ENCODE measurements around the gene IL10RB. TPM values are rescaled to one million over a fixed set of nuclear protein-coding genes. Genes with fewer than 3 reads are reported as not detected.
A peak's percentile ranks its signal among the peaks of the same experiment; 100 is the strongest.

Gene IL10RB
- total RNA-seq, 4 donors from 2014 or later = 11.4 to 17.1 (median 14.0) TPM

DNA sequence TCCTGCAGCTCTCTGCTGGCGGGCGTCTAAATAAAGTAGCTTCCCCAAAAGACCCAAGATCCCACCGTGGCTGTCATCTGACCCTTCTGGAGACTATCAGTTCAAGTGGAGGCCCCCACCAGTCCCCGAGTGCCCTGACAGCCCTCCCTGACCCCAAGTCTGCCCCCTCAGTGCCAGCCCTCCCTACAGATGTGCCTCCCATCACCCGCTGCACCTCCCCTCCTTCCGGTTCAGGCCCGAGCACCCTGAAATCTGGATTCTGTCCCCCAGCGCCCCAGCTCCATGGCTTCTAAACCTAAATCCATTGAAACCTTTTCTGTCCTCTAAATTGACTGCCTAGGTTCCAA lies 595 bp downstream of the IL10RB start:
- Histone ChIP-seq H3K9me3 (no peaks in the 10 kb centered on the region), H3K36me3 (peaks cover 0 to 4% of the 10 kb centered on the region in 2 donors), H3K4me1 (peaks cover 17 to 28% of the 10 kb centered on the region in 2 donors), H3K27ac (peak overlapping the region; percentile 82 to 84 (median 83)), H3K27me3 (no peaks in the 10 kb centered on the region), H3K4me3 (peak overlapping the region; percentile 73 to 91 (median 86))
- in situ Hi-C loops (cut with MboI; ENCODE audit: low sequenced_read_pairs in 4 of 4) (no loop called here), intact Hi-C loops (cut with DNase I; ENCODE audit: low total_unique reads) (loop anchor here (1.0 to 5.0 kb wide), 4 partner anchors 37 to 181 kb away; partner anchors contain the start of genes IFNAR1 and IFNAR2)
- DNase-seq (no peak), ATAC-seq (no peak)
- TF ChIP-seq, protein P1, sequence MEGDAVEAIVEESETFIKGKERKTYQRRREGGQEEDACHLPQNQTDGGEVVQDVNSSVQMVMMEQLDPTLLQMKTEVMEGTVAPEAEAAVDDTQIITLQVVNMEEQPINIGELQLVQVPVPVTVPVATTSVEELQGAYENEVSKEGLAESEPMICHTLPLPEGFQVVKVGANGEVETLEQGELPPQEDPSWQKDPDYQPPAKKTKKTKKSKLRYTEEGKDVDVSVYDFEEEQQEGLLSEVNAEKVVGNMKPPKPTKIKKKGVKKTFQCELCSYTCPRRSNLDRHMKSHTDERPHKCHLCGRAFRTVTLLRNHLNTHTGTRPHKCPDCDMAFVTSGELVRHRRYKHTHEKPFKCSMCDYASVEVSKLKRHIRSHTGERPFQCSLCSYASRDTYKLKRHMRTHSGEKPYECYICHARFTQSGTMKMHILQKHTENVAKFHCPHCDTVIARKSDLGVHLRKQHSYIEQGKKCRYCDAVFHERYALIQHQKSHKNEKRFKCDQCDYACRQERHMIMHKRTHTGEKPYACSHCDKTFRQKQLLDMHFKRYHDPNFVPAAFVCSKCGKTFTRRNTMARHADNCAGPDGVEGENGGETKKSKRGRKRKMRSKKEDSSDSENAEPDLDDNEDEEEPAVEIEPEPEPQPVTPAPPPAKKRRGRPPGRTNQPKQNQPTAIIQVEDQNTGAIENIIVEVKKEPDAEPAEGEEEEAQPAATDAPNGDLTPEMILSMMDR (IDR thresholded peaks at IDR 0.05 in 4 of 5, conservative IDR thresholded peaks at IDR 0.05 in 1 of 5) = no peak
- TF ChIP-seq POLR2A (IDR thresholded peaks at IDR 0.05) = no peak

DNA sequence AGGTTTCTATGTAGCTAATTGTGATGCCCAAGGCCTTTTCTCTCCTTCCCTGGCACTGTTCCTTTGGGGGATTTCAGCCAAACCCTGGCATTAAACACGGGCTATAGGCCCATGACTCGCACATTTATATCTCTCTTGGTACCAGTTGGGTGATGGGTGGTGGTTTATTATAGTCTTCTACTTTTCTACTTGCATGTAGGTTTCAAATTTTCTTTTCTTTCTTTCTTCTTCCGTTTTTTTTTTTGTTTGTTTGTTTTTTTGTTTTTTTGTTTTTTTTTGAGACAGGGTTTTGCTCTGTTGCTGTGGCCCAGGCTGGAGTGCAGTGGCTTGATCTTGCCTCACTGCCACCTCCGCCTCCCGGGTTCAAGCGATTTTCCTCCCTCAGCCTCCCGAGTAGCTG lies 1.1 kb downstream of the IL10RB start:
- Histone ChIP-seq H3K36me3 (peaks cover 0 to 4% of the 10 kb centered on the region in 2 donors), H3K4me3 (peak overlapping the region; percentile 73 to 91 (median 86)), H3K4me1 (peaks cover 17 to 28% of the 10 kb centered on the region in 2 donors), H3K27me3 (no peaks in the 10 kb centered on the region), H3K9me3 (no peaks in the 10 kb centered on the region), H3K27ac (peak overlapping the region; percentile 82 to 84 (median 83))
- in situ Hi-C loops (cut with MboI; ENCODE audit: low sequenced_read_pairs in 4 of 4) (no loop called here), intact Hi-C loops (cut with DNase I; ENCODE audit: low total_unique reads) (loop anchor here (2.0 to 5.0 kb wide), 3 partner anchors 58 to 180 kb away; partner anchors contain the start of gene IFNAR1)
- ATAC-seq (no peak), DNase-seq (no peak)
- TF ChIP-seq POLR2A (IDR thresholded peaks at IDR 0.05) = no peak
- TF ChIP-seq, protein P1 (IDR thresholded peaks at IDR 0.05 in 4 of 5, conservative IDR thresholded peaks at IDR 0.05 in 1 of 5) = no peak

DNA sequence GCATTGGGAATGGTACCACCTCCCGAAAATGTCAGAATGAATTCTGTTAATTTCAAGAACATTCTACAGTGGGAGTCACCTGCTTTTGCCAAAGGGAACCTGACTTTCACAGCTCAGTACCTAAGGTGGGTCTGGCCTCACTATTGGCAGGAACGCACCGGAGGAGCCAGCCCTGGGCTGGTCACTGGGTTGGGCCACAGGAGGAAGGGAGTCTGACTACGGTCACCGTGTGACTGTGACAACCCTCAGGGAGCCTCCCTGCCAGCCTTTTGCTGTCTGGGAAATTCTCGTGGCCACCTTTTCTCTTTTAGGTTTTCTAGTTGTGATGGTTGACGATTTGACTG lies 2.2 kb downstream of the IL10RB start:
- H3K36me3 ChIP-seq = peaks cover 0 to 2% of the 10 kb centered on the region in 2 donors
- H3K27ac ChIP-seq = peak overlapping the region in 3 of 4 donors; percentile 3 to 83 (median 35)
- no peaks in the 10 kb centered on the region for H3K27me3 ChIP-seq
- in situ Hi-C loops (cut with MboI; ENCODE audit: low sequenced_read_pairs in 4 of 4) (no loop called here), intact Hi-C loops (cut with DNase I; ENCODE audit: low total_unique reads) (loop anchor here (5.0 kb wide), 1 partner anchor 179 kb away; no protein-coding TSS in a partner anchor)
- no peak for ATAC-seq
- peaks cover 17 to 28% of the 10 kb centered on the region in 2 donors for H3K4me1 ChIP-seq
- DNase-seq = no peak
- TF ChIP-seq, protein P1 (IDR thresholded peaks at IDR 0.05 in 4 of 5, conservative IDR thresholded peaks at IDR 0.05 in 1 of 5) = no peak
- no peak for TF ChIP-seq POLR2A (IDR thresholded peaks at IDR 0.05)
- no peak overlapping the region for H3K4me3 ChIP-seq
- no peaks in the 10 kb centered on the region for H3K9me3 ChIP-seq

DNA sequence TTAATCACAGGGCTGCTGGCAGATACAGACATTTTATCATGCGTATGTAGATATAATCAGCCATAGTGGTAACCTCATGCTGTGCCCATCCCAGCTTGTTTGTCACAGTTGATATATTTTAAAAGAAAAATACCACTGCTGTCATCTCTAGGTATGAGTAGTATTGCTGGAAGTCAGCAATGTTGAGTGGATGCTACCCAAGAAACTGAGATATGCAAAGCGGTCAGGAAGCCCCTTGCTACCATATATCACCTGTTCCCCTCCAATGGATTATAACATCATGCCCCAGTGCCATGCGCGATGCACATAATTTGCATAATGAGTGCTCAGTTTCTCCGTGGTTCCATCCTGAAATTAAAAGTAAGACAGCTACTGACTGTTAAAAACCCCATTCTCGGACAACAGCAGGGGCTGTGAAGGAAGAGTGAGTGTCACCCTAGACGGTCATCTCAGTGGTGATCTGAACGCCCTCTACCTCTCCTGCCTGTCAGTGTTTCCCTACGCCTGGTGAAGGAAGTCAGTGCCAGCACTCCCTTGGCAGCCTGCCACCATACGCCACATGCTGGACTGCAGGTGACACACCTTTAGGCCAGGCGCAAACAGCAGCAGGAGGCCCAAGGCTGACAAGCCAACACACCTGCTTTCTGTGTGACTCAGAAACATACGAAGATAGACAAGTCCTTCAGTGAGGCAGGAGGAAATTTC lies 2.7 kb downstream of the IL10RB start:
- DNase-seq (peak in 1 of 2 donors; percentile 69), ATAC-seq (peak in 1 of 2 donors; percentile 13)
- TF ChIP-seq POLR2A (IDR thresholded peaks at IDR 0.05) = no peak
- TF ChIP-seq, protein P1 (IDR thresholded peaks at IDR 0.05 in 4 of 5, conservative IDR thresholded peaks at IDR 0.05 in 1 of 5) = no peak
- H3K27ac ChIP-seq = peak overlapping the region in 3 of 4 donors; percentile 3 to 83 (median 35)
- intact Hi-C loops (cut with DNase I; ENCODE audit: low total_unique reads) (loop anchor here (5.0 kb wide), 1 partner anchor 178 kb away; no protein-coding TSS in a partner anchor), in situ Hi-C loops (cut with MboI; ENCODE audit: low sequenced_read_pairs in 4 of 4) (no loop called here)
- peaks cover 17 to 28% of the 10 kb centered on the region in 2 donors for H3K4me1 ChIP-seq
- H3K4me3 ChIP-seq = no peak overlapping the region
- H3K27me3 ChIP-seq = no peaks in the 10 kb centered on the region
- no peaks in the 10 kb centered on the region for H3K36me3 ChIP-seq
- no peaks in the 10 kb centered on the region for H3K9me3 ChIP-seq
